ENCODE data around the gene ANKRD12.

DNA sequence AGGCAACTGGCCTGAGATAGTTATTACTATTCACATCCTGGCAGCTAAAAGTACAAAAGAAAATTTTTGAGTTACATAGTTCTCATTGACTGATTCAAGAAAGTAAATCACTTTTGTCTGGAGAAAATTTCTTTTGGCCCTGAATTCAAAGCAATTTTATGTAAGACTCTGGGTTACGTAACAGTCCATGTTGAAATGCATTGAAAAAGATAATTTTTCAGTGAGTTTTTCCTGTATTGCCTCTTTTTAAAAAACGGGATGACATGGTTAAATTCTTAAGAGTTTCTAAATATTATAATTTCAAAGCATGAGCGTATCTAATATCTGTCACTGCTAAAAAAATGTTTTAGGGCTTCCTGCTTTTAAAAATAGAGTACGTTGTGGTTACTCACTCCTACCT lies 72.7 kb downstream of the ANKRD12 start:
- TF ChIP-seq CTCF (IDR thresholded peaks at IDR 0.05; ENCODE audit: low read length), result no peak
- no peak for TF ChIP-seq EZH2 (IDR thresholded peaks at IDR 0.05; ENCODE audit: borderline replicate concordance, low read length)

All from OCI-LY1 (cell line).